Suprapubic skin (tissue), 4 donors: ENCODE data around the gene PSD. TPM values are rescaled to one million over a fixed set of nuclear protein-coding genes. Genes with fewer than 3 reads are reported as not detected.

ENCODE experiments used
- DNase-seq, 2 donors: peaks; one replicate each; pipeline ENCODE4 v3.0.0-alpha.2; 2019; ENCODE audit warnings: low spot score in 2 of 2
- H3K27ac ChIP-seq: fragments of 200-600 bp; sonication (generic); one replicate; pipeline ENCODE4 v1.5.1; 2019
- H3K27me3 ChIP-seq: fragments of 200-600 bp; sonication (generic); one replicate; pipeline ENCODE4 v1.5.1; 2019
- H3K36me3 ChIP-seq: fragments of 200-600 bp; sonication (generic); one replicate; pipeline ENCODE4 v1.5.1; 2019
- H3K4me1 ChIP-seq: fragments of 200-600 bp; sonication (generic); one replicate; pipeline ENCODE4 v1.5.1; 2019
- H3K4me3 ChIP-seq: fragments of 200-600 bp; sonication (generic); one replicate; pipeline ENCODE4 v1.5.1; 2019; ENCODE audit warnings: mild to moderate bottlenecking
- H3K9me3 ChIP-seq: fragments of 200-600 bp; sonication (generic); one replicate; pipeline ENCODE4 v1.5.1; 2019
- EP300 ChIP-seq: sonication (generic); formaldehyde crosslinking; IDR thresholded peaks from one replicate; pipeline ENCODE4 v1.6.1; 2017; ENCODE audit warnings: antibody characterized with exemption
- POLR2A ChIP-seq, 2 donors: fragments of 450-650 bp; IDR thresholded peaks; one replicate each; pipeline ENCODE4 v1.6.1; 2017; ENCODE audit warnings: antibody characterized with exemption in 2 of 2, mild to moderate bottlenecking in 2 of 2, moderate library complexity in 2 of 2
- POLR2AphosphoS5 ChIP-seq, 3 donors: sonication (generic); formaldehyde crosslinking; IDR thresholded peaks; one replicate each; pipeline ENCODE4 v1.6.1; 2017; ENCODE audit warnings: antibody characterized with exemption in 3 of 3
- WGBS: methylation state at CpG from one replicate; pipeline ENCODE4 v1.1.5; 2018; 5-methylcytosine and 5-hydroxymethylcytosine counted together
- total RNA-seq, 4 donors: library from RNA; depleted of rRNA; stranded (reverse); fragments of >200 nt; gene quantifications; one replicate each; pipeline ENCODE4 v1.1.0, GENCODE V29; 2016
- TF ChIP-seq, protein P1 (sequence below), 2 donors: fragments of 200-600 bp in 1 of 2; fragments of 450-650 bp in 1 of 2; sonication (generic) in 1 of 2; IDR thresholded peaks; one replicate each; pipeline ENCODE4 v1.5.1; 2016 to 2019; ENCODE audit warnings: antibody characterized with exemption in 2 of 2, mild to moderate bottlenecking in 1 of 2, moderate library complexity in 1 of 2

PSD gene
- total RNA-seq, 4 donors from 2014 or later: 1.7 to 4.8 (median 2.1) TPM

DNA sequence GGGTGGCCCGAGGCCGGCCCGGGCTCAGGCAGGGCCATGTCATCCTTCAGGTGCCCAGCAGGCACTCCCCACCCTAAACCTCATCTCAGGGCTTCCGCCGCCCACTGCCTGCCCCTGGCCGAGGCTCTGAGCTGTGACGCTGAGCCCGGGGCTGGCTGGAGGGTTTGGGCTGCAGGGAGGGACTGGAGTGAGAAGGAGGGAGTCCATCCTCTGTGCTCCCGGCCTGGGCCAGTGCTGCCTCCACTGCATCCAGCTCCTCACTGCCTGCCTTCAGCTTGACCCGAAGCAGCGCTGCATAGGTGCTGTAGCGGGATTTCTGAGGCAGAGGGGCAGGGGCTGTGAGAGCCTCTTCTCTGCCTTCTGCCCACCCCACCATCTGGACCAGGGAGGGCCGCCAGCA, 15.5 kb downstream of the PSD start:
- TF ChIP-seq EP300 (no peak), POLR2A (IDR thresholded peaks at IDR 0.05) (no peak)
- TF ChIP-seq, protein P1, sequence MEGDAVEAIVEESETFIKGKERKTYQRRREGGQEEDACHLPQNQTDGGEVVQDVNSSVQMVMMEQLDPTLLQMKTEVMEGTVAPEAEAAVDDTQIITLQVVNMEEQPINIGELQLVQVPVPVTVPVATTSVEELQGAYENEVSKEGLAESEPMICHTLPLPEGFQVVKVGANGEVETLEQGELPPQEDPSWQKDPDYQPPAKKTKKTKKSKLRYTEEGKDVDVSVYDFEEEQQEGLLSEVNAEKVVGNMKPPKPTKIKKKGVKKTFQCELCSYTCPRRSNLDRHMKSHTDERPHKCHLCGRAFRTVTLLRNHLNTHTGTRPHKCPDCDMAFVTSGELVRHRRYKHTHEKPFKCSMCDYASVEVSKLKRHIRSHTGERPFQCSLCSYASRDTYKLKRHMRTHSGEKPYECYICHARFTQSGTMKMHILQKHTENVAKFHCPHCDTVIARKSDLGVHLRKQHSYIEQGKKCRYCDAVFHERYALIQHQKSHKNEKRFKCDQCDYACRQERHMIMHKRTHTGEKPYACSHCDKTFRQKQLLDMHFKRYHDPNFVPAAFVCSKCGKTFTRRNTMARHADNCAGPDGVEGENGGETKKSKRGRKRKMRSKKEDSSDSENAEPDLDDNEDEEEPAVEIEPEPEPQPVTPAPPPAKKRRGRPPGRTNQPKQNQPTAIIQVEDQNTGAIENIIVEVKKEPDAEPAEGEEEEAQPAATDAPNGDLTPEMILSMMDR (IDR thresholded peaks at IDR 0.05): no peak
- H3K36me3 ChIP-seq: peaks cover 21% of the 10 kb centered on the region
- no peak overlapping the region for H3K4me3 ChIP-seq
- H3K27ac ChIP-seq: no peak overlapping the region
- 87% methylated on average over 5 of the region's 13 CpGs for WGBS
- no peak for DNase-seq
- H3K4me1 ChIP-seq: peaks cover 37% of the 10 kb centered on the region
- H3K9me3 ChIP-seq: no peaks in the 10 kb centered on the region
- H3K27me3 ChIP-seq: peaks cover 6% of the 10 kb centered on the region

DNA sequence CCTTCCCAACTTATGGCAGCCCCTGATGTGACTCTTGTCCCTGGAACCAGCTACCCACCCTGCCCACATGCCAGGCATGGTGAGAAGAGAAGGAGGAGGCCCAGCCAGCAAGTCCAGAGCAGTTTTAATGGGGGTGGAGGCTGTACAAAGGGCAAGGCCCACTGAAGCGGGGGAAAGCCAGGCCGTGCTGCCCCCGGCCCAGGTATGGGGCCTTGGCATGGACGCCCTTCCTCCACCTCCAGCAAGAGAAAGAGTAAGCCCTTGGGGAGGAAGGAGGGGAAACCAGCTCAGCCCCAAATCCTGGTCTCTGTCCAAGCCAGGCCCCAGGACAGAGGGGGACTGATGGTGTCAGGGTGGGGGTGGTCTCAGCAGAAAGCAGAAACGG, 16.1 kb downstream of the PSD start:
- no peaks in the 10 kb centered on the region for H3K9me3 ChIP-seq
- no peaks in the 10 kb centered on the region for H3K27me3 ChIP-seq
- DNase-seq: no peak
- TF ChIP-seq POLR2AphosphoS5 (IDR thresholded peaks at IDR 0.05) (no peak), EP300 (no peak), POLR2A (IDR thresholded peaks at IDR 0.05) (no peak)
- TF ChIP-seq, protein P1 (IDR thresholded peaks at IDR 0.05): no peak
- no peak overlapping the region for H3K4me3 ChIP-seq
- peaks cover 40% of the 10 kb centered on the region for H3K4me1 ChIP-seq
- peaks cover 21% of the 10 kb centered on the region for H3K36me3 ChIP-seq
- 83% methylated on average over 3 of the region's 5 CpGs for WGBS
- no peak overlapping the region for H3K27ac ChIP-seq

DNA sequence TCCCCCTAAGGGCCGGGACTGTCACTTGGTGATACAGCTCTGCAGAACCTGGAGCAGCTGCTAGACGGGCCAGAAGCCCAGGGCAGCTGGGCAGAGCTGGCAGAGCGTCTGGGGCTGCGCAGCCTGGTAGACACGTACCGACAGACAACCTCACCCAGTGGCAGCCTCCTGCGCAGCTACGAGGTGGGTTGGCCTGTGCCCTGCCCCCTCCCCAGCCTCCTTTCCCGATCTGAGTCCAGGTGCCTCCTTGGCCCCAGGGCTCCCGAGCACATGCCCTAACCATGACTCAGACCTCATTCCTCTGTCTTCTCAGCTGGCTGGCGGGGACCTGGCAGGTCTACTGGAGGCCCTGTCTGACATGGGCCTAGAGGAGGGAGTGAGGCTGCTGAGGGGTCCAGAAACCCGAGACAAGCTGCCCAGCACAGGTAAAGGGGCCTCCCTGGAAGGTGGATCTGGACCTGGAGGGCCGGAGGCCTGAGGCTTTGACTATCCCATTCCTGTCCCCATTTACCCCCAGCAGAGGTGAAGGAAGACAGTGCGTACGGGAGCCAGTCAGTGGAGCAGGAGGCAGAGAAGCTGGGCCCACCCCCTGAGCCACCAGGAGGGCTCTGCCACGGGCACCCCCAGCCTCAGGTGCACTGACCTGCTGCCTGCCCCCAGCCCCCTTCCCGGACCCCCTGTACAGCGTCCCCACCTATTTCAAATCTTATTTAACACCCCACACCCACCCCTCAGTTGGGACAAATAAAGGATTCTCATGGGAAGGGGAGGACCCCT, 16.7 kb downstream of the PSD start:
- Histone ChIP-seq H3K4me3 (no peak overlapping the region), H3K9me3 (no peaks in the 10 kb centered on the region), H3K4me1 (peaks cover 46% of the 10 kb centered on the region), H3K27me3 (no peaks in the 10 kb centered on the region), H3K27ac (no peak overlapping the region), H3K36me3 (peaks cover 21% of the 10 kb centered on the region)
- TF ChIP-seq POLR2A (IDR thresholded peaks at IDR 0.05): no peak
- no peak for TF ChIP-seq EP300
- no peak for TF ChIP-seq POLR2AphosphoS5 (IDR thresholded peaks at IDR 0.05)
- TF ChIP-seq, protein P1 (IDR thresholded peaks at IDR 0.05): no peak
- WGBS: 62% methylated on average over 16 of the region's 18 CpGs
- DNase-seq: peak in 1 of 2 donors; percentile 65

- TF ChIP-seq EP300: no peak
- no peak for TF ChIP-seq POLR2AphosphoS5 (IDR thresholded peaks at IDR 0.05)
- TF ChIP-seq, protein P1 (IDR thresholded peaks at IDR 0.05): no peak
- no peak for TF ChIP-seq POLR2A (IDR thresholded peaks at IDR 0.05)
- peaks cover 21% of the 10 kb centered on the region for H3K36me3 ChIP-seq
These were observed 17.3 kb downstream of the PSD start for GRCh38 chr10:102401342-102401654.

GRCh38 chr10:102400598-102401341, 17.8 kb downstream of the PSD start:
- Histone ChIP-seq H3K27ac (no peak overlapping the region), H3K4me1 (peaks cover 57% of the 10 kb centered on the region), H3K27me3 (no peaks in the 10 kb centered on the region), H3K9me3 (no peaks in the 10 kb centered on the region), H3K4me3 (no peak overlapping the region), H3K36me3 (peaks cover 21% of the 10 kb centered on the region)
- 90% methylated on average over 6 of the region's 22 CpGs for WGBS
- DNase-seq: no peak
- TF ChIP-seq, protein P1 (IDR thresholded peaks at IDR 0.05): no peak
- TF ChIP-seq POLR2A (IDR thresholded peaks at IDR 0.05) (no peak), EP300 (no peak), POLR2AphosphoS5 (IDR thresholded peaks at IDR 0.05) (no peak)

More at GRCh38 chr10:102401342-102401654, 17.3 kb downstream of the PSD start:
- DNase-seq: no peak
- peaks cover 52% of the 10 kb centered on the region for H3K4me1 ChIP-seq
- no peak overlapping the region for H3K27ac ChIP-seq
- no peak overlapping the region for H3K4me3 ChIP-seq
- no peaks in the 10 kb centered on the region for H3K27me3 ChIP-seq
- WGBS: 73% methylated on average over 8 of the region's 8 CpGs
- no peaks in the 10 kb centered on the region for H3K9me3 ChIP-seq
